Measurements from ENCODE around the gene PSMF1. TPM values are rescaled to one million over a fixed set of nuclear protein-coding genes. Genes with fewer than 3 reads are reported as not detected.
A peak's percentile ranks its signal among the peaks of the same experiment; 100 is the strongest.

The PSMF1 gene
- total RNA-seq, 6 donors from 2014 or later: 36.7 to 158 (median 105) TPM

DNA sequence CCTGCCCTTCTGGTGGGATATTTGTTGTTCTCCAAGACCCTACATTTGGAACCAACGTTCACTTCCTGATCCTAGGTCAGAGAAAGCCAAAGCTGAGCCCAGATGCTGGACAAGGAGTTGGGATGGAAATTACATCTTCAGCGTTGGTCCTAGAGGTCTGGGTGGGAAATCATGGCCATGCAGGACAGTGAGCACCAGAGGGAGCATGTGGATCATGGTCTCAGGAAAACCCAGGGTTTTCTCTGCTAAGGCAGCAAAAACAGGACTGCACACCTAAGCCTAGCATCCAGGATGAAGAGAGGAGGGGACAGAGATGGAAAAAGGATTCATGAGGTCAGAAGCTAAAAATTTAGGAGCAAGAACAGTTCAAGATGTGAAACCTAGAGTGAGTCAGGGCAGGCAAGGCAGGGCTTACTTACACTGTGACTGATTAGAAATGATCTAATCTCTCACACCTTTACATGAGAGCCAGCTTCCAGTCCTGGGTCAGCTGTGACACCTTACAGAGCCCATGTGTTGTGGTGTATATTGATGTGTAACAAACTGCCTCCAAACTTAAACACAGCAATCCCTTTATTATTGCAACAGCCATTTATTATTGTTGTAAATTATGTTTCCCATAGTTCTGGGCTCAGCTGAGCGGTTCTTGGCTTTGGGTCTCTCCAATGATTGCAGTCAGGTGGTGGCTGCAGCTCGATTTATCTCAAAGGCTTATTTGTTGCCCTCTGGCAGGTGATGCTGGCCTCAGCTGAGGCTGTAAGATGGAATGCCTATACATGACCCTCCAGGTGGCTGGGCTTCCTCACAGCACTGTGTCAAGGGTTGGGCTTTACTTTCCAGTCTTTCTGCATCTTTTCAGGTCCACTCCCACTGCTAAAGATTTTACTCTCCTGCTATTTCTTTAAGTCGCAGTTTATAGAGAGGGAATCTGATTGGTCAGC, 91.3 kb downstream of the PSMF1 start:
- Histone ChIP-seq H3K27ac (no peak overlapping the region), H3K36me3 (no peaks in the 10 kb centered on the region), H3K9me3 (no peaks in the 10 kb centered on the region), H3K4me3 (no peak overlapping the region), H3K27me3 (no peaks in the 10 kb centered on the region), H3K4me1 (peaks cover 0 to 6% (median 1%) of the 10 kb centered on the region in 4 donors)
- ATAC-seq (ENCODE audit: low FRiP score in 2 of 2) (no peak), DNase-seq (no peak)
- TF ChIP-seq POLR2AphosphoS5 (IDR thresholded peaks at IDR 0.05) (no peak), POLR2A (IDR thresholded peaks at IDR 0.05) (no peak), EP300 (IDR thresholded peaks at IDR 0.05) (no peak)
- TF ChIP-seq, protein P1, sequence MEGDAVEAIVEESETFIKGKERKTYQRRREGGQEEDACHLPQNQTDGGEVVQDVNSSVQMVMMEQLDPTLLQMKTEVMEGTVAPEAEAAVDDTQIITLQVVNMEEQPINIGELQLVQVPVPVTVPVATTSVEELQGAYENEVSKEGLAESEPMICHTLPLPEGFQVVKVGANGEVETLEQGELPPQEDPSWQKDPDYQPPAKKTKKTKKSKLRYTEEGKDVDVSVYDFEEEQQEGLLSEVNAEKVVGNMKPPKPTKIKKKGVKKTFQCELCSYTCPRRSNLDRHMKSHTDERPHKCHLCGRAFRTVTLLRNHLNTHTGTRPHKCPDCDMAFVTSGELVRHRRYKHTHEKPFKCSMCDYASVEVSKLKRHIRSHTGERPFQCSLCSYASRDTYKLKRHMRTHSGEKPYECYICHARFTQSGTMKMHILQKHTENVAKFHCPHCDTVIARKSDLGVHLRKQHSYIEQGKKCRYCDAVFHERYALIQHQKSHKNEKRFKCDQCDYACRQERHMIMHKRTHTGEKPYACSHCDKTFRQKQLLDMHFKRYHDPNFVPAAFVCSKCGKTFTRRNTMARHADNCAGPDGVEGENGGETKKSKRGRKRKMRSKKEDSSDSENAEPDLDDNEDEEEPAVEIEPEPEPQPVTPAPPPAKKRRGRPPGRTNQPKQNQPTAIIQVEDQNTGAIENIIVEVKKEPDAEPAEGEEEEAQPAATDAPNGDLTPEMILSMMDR (IDR thresholded peaks at IDR 0.05): no peak
- WGBS, 2 donors: 61 to 66% methylated on average over 5 of the region's 5 CpGs

DNA sequence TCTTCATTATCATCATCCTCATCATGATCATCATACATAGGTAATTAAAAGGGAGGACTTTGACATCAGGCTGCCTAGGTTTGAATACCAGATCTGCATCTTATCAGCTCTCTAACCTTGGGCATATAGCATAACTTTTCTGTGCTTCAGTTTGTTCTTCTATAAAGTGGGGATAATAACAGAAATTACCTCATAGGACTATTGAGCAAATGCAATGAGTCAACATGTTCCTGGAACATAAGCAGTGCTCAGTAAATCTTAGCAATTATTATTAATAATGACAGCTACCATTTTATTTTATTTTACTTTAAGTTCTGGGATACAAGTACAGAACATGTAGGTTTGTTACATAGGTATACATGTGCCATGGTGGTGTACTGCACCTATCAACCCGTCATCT, 92.1 kb downstream of the PSMF1 start:
- 95 to 100% methylated on average over 1 of the region's 1 CpG for WGBS, 2 donors
- no peaks in the 10 kb centered on the region for H3K27me3 ChIP-seq
- H3K4me3 ChIP-seq: no peak overlapping the region
- H3K9me3 ChIP-seq: no peaks in the 10 kb centered on the region
- TF ChIP-seq, protein P1 (IDR thresholded peaks at IDR 0.05): no peak
- no peak for TF ChIP-seq POLR2A (IDR thresholded peaks at IDR 0.05)
- TF ChIP-seq EP300 (IDR thresholded peaks at IDR 0.05): no peak
- no peak for TF ChIP-seq POLR2AphosphoS5 (IDR thresholded peaks at IDR 0.05)
- DNase-seq: no peak
- ATAC-seq (ENCODE audit: low FRiP score in 2 of 2): no peak
- no peaks in the 10 kb centered on the region for H3K36me3 ChIP-seq
- H3K27ac ChIP-seq: no peak overlapping the region
- H3K4me1 ChIP-seq: peaks cover 0 to 6% (median 1%) of the 10 kb centered on the region in 4 donors

DNA sequence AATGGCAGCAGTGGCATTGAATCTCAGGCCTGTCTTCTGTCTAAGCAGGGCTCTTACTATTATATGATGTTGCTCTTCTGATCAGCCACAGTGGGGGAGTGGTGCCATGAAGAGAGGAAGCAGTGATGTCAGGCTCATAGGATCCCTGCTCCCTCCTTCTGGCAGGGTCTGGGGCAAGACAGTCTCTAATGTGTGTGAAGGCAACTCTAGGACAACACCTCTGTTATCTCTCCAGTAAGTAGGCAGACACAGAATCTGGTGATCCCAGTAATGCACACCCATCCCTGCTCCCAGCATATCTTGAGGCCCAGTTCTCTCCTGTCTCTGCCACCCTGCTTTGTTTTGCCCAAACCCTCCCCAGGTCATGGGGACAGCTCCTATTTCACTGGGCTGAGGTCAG, 93.6 kb downstream of the PSMF1 start:
- no peaks in the 10 kb centered on the region for H3K27me3 ChIP-seq
- DNase-seq (no peak), ATAC-seq (ENCODE audit: low FRiP score in 2 of 2) (peak in 1 of 2 donors; percentile 47)
- no peaks in the 10 kb centered on the region for H3K9me3 ChIP-seq
- H3K4me3 ChIP-seq: no peak overlapping the region
- no peak overlapping the region for H3K27ac ChIP-seq
- H3K4me1 ChIP-seq: peaks cover 0 to 6% (median 0%) of the 10 kb centered on the region in 4 donors
- TF ChIP-seq EP300 (IDR thresholded peaks at IDR 0.05): no peak
- no peaks in the 10 kb centered on the region for H3K36me3 ChIP-seq

DNA sequence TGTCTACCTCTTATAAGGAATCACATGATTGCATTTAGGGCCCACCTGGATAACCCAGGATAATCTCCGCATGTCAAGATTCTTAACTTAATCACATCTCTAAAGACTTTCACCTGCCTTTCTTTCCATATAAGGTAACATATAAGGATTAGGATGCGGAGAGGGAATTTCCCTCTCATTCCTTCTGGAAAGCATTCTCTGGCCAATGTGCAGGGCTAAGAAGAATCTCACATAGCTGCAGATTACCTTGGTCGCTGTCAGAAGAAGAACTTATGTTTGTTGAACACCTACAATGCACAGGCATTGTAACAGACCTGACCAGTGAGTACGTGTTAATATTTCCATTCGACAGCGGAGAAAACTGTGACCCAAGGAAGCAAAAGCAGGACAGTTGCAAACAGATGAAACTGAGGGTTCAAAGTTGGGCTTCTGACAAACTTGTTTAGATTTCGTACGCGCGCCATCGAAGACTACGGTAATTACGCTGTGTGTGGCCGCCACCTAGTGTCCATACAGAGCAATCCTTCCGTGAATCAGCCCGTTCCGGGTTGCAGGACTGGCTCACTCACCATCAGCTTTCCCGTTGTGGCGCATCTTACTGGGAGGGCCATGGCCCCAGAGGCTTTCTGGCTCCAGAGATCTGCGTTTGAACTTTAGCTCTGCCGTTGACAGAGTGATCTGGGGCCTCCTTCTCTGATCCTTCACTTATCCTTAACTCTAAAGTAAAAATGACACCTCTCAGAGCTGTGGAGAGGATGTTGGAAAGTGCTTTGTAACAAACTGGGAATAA, 94.4 kb downstream of the PSMF1 start:
- peak; percentile 91 to 92 for ATAC-seq (ENCODE audit: low FRiP score in 2 of 2)
- WGBS, 2 donors: 13 to 27% methylated on average over 10 to 21 of the region's 21 CpGs
- DNase-seq: peak in 1 of 2 donors; percentile 66
- H3K4me3 ChIP-seq: no peak overlapping the region
- TF ChIP-seq POLR2A (IDR thresholded peaks at IDR 0.05): no peak
- TF ChIP-seq, protein P1 (IDR thresholded peaks at IDR 0.05): peak; percentile 76 to 88 (median 80)
- no peaks in the 10 kb centered on the region for H3K27me3 ChIP-seq
- no peak overlapping the region for H3K27ac ChIP-seq
- H3K4me1 ChIP-seq: peaks cover 0 to 6% (median 0%) of the 10 kb centered on the region in 4 donors
- H3K36me3 ChIP-seq: no peaks in the 10 kb centered on the region
- no peaks in the 10 kb centered on the region for H3K9me3 ChIP-seq

DNA sequence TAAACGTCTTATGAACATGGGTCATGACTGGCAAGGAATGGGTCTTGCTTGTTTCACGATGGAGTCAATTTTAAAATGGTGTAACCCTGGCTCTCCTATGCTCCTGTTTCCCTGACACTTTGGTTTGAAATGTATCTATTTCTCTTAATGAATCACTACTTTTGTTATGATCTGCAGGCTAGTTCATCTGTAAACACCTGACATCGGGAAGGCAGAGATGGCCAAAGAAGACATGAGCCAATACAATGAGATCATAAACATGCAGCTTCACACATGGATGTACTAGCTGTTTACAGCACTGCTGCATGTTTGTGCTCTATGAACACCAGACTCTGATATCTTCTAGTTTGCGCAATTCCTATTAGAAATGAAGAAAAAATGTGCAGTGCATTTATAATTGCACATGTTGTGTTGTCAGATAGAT, 96.4 kb downstream of the PSMF1 start:
- ATAC-seq (ENCODE audit: low FRiP score in 2 of 2): no peak
- H3K27ac ChIP-seq: no peak overlapping the region
- H3K36me3 ChIP-seq: no peaks in the 10 kb centered on the region
- peaks cover 0 to 6% (median 0%) of the 10 kb centered on the region in 4 donors for H3K4me1 ChIP-seq
- 72 to 83% methylated on average over 4 of the region's 4 CpGs for WGBS, 2 donors
- no peaks in the 10 kb centered on the region for H3K9me3 ChIP-seq
- no peak for DNase-seq
- TF ChIP-seq, protein P1 (IDR thresholded peaks at IDR 0.05): no peak
- TF ChIP-seq POLR2A (IDR thresholded peaks at IDR 0.05): no peak
- TF ChIP-seq POLR2AphosphoS5 (IDR thresholded peaks at IDR 0.05): no peak
- TF ChIP-seq EP300 (IDR thresholded peaks at IDR 0.05): no peak
- H3K4me3 ChIP-seq: no peak overlapping the region
- H3K27me3 ChIP-seq: no peaks in the 10 kb centered on the region

All from upper lobe of left lung (tissue), 6 donors.